AML-193 (cell line): ENCODE data around the gene ACKR4.
A peak's percentile ranks its signal among the peaks of the same experiment; 100 is the strongest.
"Not testable (repeated sequence)": the region's sequence is repeated elsewhere in the genome, so short reads cannot be mapped to it uniquely, and the experiment has no call there.

ENCODE experiments used
- DNase-seq, 2 experiments: peaks; one replicate each; lab custom pipeline; 2025; lab: John Stamatoyannopoulos, UW

ACKR4 gene

GRCh38 chr3:132596816-132597433, at the start of gene ACKR4:
ACKR4 (plus strand) TSS chr3:132597270; CDS start chr3:132600398, 3,128 bp downstream.
- DNase-seq: no peak

- DNase-seq: no peak
These were observed 47.9 kb upstream of the ACKR4 start for GRCh38 chr3:132549169-132549568.

- DNase-seq: peak in 1 of 2 experiments; percentile 14
These were observed 47.0 kb upstream of the ACKR4 start for GRCh38 chr3:132549890-132550578.

GRCh38 chr3:132550579-132551305, 46.3 kb upstream of the ACKR4 start:
- DNase-seq: peak in 1 of 2 experiments; percentile 4

GRCh38 chr3:132553826-132554225, 43.2 kb upstream of the ACKR4 start:
- no peak for DNase-seq

GRCh38 chr3:132554437-132554836, 42.6 kb upstream of the ACKR4 start:
- no peak for DNase-seq

- DNase-seq: no peak
These were observed 41.6 kb upstream of the ACKR4 start for GRCh38 chr3:132555306-132556035.

DNA sequence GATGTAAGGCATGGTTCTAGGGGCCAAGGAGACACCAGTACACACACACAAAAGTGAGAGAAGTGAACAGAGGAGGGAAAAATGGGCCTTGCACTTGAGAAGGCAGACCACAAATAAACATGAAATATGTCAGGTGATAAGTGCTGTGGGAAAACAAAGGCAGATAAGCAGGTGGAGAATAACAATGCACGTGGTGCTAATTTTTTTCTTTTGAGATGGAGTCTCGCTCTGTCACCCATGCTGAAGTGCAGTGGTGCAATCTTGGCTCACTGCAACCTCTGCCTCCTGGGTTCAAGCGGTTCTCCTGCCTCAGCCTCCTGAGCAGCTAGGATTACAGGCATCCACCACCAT, 41.1 kb upstream of the ACKR4 start:
- not testable (repeated sequence) for DNase-seq

DNA sequence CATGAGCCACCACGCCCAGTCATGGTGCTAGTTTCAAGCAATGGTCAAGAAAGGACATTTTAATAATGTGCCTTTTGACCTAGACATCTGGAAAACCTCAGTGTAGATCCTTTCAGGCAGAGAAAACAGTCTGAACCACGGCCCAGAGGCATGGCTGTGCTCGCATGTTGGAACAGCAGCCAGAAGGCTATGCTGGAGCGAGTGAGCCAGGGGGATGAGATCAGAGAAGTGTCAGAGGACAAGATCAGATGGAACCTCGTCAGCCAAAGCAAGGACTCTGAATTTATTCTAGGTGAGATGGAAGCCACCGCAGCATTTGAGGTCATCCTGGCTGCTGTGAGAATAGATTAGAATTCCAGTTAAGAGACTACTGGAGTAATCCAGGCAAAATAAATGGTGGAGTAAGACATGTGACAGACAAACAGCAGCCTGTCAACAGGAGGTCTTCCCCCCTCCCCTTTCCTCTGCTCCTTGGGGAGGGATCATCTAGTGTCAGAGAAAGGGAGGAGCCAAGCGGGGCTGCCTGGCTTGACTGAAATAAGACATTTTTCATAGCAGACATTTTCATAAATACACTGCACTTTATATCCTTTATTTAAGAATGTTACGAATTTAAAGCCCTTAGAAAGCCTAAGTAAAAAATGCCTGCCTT, 40.4 kb upstream of the ACKR4 start:
- no peak for DNase-seq

GRCh38 chr3:132561003-132561402, 36.1 kb upstream of the ACKR4 start:
- DNase-seq: no peak

DNA sequence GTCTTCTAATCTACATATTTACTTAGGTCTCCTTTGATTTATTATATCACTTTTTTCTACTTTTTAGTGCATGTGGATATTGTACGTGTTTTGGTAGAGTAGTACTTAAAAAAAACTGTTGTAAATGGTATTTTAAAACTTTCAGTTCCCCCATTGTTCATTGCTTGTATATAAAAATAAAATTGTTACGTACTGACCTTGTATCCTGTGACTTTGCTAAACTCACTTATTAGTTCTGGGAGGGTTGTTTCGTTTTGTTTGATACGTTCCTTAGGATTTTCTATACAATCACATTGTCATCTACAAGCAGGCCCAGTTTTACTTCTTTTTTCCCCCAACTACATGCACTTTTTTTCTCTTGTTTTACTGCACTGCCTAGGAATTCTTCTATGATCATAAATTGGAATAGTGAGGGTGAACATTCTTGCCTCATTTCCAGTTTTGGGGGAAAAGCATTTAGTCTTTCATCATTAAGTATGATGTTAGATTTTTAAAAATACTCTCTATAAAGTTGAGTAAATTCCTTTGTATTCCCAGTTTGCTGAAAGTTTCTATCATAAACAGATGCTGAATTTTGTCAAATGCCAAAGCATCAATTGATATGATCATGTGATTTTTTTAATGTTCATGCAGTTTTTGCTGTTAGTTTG, 33.5 kb upstream of the ACKR4 start:
- DNase-seq: no peak

DNA sequence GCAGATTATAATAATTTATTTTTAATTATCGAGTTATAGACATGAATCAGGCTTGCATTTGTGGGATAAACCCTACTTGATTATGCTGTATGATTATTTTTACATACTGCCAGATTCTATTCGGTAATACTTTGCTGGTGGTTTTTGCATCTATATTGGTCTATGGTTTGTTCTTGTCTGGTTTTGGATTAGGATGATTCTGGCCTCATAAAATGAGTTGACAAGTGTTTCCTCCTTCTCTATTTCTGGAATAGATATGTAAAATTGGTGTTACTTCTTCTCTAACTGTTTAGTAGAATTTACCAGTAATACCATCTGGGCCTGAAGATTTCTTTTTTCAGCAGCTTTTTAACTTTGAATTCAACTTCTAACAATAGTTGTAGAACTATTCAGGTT, 33.0 kb upstream of the ACKR4 start:
- no peak for DNase-seq

- no peak for DNase-seq
These were observed 28.6 kb upstream of the ACKR4 start for GRCh38 chr3:132568422-132568821.

GRCh38 chr3:132569153-132569552, 27.9 kb upstream of the ACKR4 start:
- DNase-seq: no peak

DNA sequence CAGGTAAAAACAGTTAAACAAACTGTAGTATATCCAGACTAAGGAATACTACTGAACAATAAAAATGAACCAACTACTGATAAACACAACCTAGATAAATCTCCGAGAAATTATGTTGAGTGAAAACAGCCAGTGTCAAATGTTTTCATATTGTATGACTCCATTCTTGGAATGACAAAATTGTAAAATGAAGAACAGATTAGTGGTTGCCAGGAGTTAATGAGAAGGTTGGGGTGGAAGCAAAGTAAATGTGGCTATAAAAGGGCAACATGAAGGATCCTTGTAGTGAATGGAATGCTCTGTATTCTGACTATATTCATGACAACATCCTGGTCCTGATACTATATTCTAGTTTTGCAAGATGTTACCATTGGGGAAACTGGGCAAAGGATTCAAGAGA, 27.5 kb upstream of the ACKR4 start:
- DNase-seq: no peak

- DNase-seq: no peak
These were observed 27.1 kb upstream of the ACKR4 start for GRCh38 chr3:132570016-132570415.

DNA sequence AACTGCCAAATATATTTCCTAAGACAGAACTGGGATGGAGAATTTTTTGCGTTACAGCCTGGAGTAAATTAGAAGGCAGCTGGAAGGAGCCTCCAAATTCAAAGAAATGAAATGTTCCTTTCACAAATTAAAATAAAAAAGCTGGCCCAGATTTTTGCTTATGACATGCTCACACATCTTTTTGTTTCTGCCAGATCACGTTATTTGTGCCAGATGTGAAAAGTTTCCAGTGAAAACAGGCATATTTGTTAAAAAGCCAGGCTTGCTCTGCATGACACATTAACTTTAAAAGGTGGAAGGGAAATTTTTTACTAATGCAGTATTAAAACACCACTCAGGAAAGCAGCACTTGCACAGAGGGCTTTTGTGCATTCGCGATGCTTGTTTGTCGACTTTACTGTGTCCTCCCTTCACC, 23.3 kb upstream of the ACKR4 start:
- DNase-seq: no peak

DNA sequence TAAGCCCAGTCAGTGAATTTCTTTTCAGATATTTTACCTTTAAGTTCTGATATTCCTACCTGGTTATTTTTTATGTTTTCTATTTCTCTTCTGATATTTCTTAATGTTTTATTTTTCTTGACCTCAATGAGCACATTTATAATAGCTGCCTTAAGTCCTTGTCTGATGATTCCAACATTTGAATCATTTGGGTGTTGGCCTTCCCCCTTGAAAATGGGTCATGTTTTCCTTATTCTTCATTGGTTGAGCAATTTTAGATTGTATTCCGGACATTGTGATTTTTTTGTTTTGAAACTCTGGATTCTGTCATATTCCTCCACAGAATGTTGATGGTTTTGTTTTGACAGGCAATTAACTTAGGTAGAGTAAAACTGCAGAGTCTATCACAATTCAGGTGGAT, 9.7 kb upstream of the ACKR4 start:
- no peak for DNase-seq

- DNase-seq: no peak
These were observed 4.9 kb upstream of the ACKR4 start for GRCh38 chr3:132592216-132592615.

- no peak for DNase-seq
These were observed 3.7 kb upstream of the ACKR4 start for GRCh38 chr3:132593241-132593946.

DNA sequence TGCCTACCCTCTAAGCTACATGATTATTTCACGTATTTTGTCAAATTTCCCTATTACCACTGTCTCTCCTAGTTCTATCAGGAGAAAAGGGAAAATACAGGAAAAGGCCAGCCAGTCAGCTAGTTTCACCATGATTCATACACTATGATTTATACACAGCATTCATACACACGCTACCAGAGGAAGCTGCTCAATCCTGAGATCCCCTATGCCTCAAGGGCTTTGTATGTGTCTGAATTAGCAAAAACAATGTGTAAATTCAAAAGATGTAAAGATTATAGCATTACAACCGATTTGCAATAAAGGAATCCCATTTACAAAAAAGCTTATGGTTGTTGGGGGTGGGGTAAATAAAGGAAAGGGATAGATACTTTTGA, 3.1 kb upstream of the ACKR4 start:
- DNase-seq: no peak
